ENCODE data around the gene CERS6.

GRCh38 chr2:168700615-168701245 lies 244.7 kb downstream of the CERS6 start:
- TF ChIP-seq CTCF (IDR thresholded peaks at IDR 0.05) (no peak), POLR2A (IDR thresholded peaks at IDR 0.05) (no peak), POLR2AphosphoS5 (IDR thresholded peaks at IDR 0.05) (peak in 2 of 3 donors; percentile 58 to 72), EP300 (IDR thresholded peaks at IDR 0.05; ENCODE audit: low read depth) (no peak)

Data from transverse colon (tissue), 4 donors.